Esophagus muscularis mucosa (tissue), 4 donors: ENCODE measurements around the gene PDGFD. TPM values are rescaled to one million over a fixed set of nuclear protein-coding genes. Genes with fewer than 3 reads are reported as not detected.

ENCODE experiments used
- DNase-seq: peaks from one replicate; pipeline ENCODE4 v3.0.0-alpha.2; 2017; ENCODE audit errors: extremely low spot score
- H3K27ac ChIP-seq, 4 donors: fragments of 200-600 bp; sonication (generic); replicated peaks in 1 of 4; 1 replicate in 3 of 4; 2 replicates in 1 of 4; pipeline ENCODE4 v1.5.1; 2016 to 2019; ENCODE audit warnings: mild to moderate bottlenecking in 1 of 4
- H3K27me3 ChIP-seq, 4 donors: fragments of 200-600 bp; sonication (generic); one replicate each; pipeline versions ENCODE4 v1.5.1 to v1.6.0; 2016 to 2019
- H3K36me3 ChIP-seq, 4 donors: fragments of 200-600 bp; sonication (generic); one replicate each; pipeline ENCODE4 v1.5.1; 2016 to 2019
- H3K4me1 ChIP-seq, 4 donors: fragments of 200-600 bp; sonication (generic); one replicate each; pipeline ENCODE4 v1.5.1; 2016 to 2019
- H3K4me3 ChIP-seq, 4 donors: fragments of 200-600 bp; sonication (generic); 1 replicate in 2 of 4; 2 replicates in 2 of 4; pipeline ENCODE4 v1.5.1; 2016 to 2019; ENCODE audit warnings: mild to moderate bottlenecking in 4 of 4, moderate library complexity in 1 of 4
- H3K9me3 ChIP-seq, 4 donors: fragments of 200-600 bp; sonication (generic); 1 replicate in 3 of 4; 2 replicates in 1 of 4; pipeline ENCODE4 v1.5.1; 2016 to 2019
- CTCF ChIP-seq, 3 experiments: fragments of 200-600 bp in 2 of 3; fragments of 450-650 bp in 1 of 3; sonication (generic) in 2 of 3; IDR thresholded peaks; one replicate each; pipeline ENCODE4 v1.5.1; 2017 to 2019; ENCODE audit warnings: antibody characterized with exemption in 3 of 3, mild to moderate bottlenecking in 2 of 3, moderate library complexity in 1 of 3
- EP300 ChIP-seq: sonication (generic); formaldehyde crosslinking; IDR thresholded peaks from one replicate; pipeline ENCODE4 v1.6.1; 2017; ENCODE audit warnings: antibody characterized with exemption
- POLR2A ChIP-seq: fragments of 450-650 bp; IDR thresholded peaks from one replicate; pipeline ENCODE4 v1.6.1; 2017; ENCODE audit warnings: antibody characterized with exemption, moderate library complexity, mild to moderate bottlenecking, low read depth
- POLR2AphosphoS5 ChIP-seq, 2 donors: sonication (generic); formaldehyde crosslinking; IDR thresholded peaks; one replicate each; pipeline ENCODE4 v1.6.1; 2017; ENCODE audit warnings: antibody characterized with exemption in 2 of 2
- WGBS: methylation state at CpG from one replicate; pipeline ENCODE4 v1.1.5; 2018; 5-methylcytosine and 5-hydroxymethylcytosine counted together
- intact Hi-C: fragments of 100-400 bp; cut with DNase I; formaldehyde crosslinking; loops from one replicate; pipeline ENCODE4 v1.15.1; 2023
- total RNA-seq, 4 donors: library from RNA; depleted of rRNA; stranded (reverse); fragments of >200 nt; gene quantifications; one replicate each; pipeline versions ENCODE4 v1.1.0 to v1.2.1, GENCODE V29; 2016

Gene PDGFD
- total RNA-seq, 4 donors from 2014 or later, result 4.2 to 8.6 (median 6.5) TPM

- WGBS, result 68% methylated on average over 4 of the region's 4 CpGs
- H3K36me3 ChIP-seq, result no peaks in the 10 kb centered on the region
- no peak overlapping the region for H3K27ac ChIP-seq
Measured at GRCh38 chr11:104091281-104092096, 72.5 kb downstream of the PDGFD start.

GRCh38 chr11:104090767-104091166 lies 73.2 kb downstream of the PDGFD start:
- intact Hi-C loops, result no loop called here
- no peaks in the 10 kb centered on the region for H3K9me3 ChIP-seq
- 53% methylated on average over 3 of the region's 3 CpGs for WGBS
- H3K27ac ChIP-seq, result no peak overlapping the region
- H3K27me3 ChIP-seq, result no peaks in the 10 kb centered on the region
- H3K4me1 ChIP-seq, result peaks cover 6 to 15% (median 12%) of the 10 kb centered on the region in 4 donors
- no peak overlapping the region for H3K4me3 ChIP-seq
- TF ChIP-seq CTCF (IDR thresholded peaks at IDR 0.05) (no peak), EP300 (no peak), POLR2AphosphoS5 (IDR thresholded peaks at IDR 0.05) (no peak), POLR2A (no peak)
- DNase-seq, result no peak
- no peaks in the 10 kb centered on the region for H3K36me3 ChIP-seq

More at GRCh38 chr11:104091281-104092096, 72.5 kb downstream of the PDGFD start:
- DNase-seq, result no peak
- no peak overlapping the region for H3K4me3 ChIP-seq
- H3K27me3 ChIP-seq, result no peaks in the 10 kb centered on the region
- TF ChIP-seq CTCF (IDR thresholded peaks at IDR 0.05) (no peak), POLR2A (no peak), EP300 (no peak), POLR2AphosphoS5 (IDR thresholded peaks at IDR 0.05) (no peak)
- H3K4me1 ChIP-seq, result peaks cover 6 to 15% (median 12%) of the 10 kb centered on the region in 4 donors
- no peaks in the 10 kb centered on the region for H3K9me3 ChIP-seq
- intact Hi-C loops, result no loop called here

- Histone ChIP-seq H3K36me3 (no peaks in the 10 kb centered on the region), H3K27me3 (no peaks in the 10 kb centered on the region), H3K27ac (no peak overlapping the region), H3K4me3 (no peak overlapping the region), H3K4me1 (peaks cover 6 to 15% (median 12%) of the 10 kb centered on the region in 4 donors), H3K9me3 (no peaks in the 10 kb centered on the region)
- TF ChIP-seq EP300 (no peak), POLR2A (no peak)
- intact Hi-C loops, result no loop called here
- DNase-seq, result no peak
- 88% methylated on average over 2 of the region's 2 CpGs for WGBS
Measured at GRCh38 chr11:104089481-104089880, 74.5 kb downstream of the PDGFD start.

GRCh38 chr11:104086621-104087020 lies 77.3 kb downstream of the PDGFD start:
- peaks cover 6 to 10% (median 9%) of the 10 kb centered on the region in 4 donors for H3K4me1 ChIP-seq
- H3K27ac ChIP-seq, result no peak overlapping the region
- H3K36me3 ChIP-seq, result no peaks in the 10 kb centered on the region
- no peak overlapping the region for H3K4me3 ChIP-seq
- intact Hi-C loops, result no loop called here
- H3K9me3 ChIP-seq, result no peaks in the 10 kb centered on the region
- no peaks in the 10 kb centered on the region for H3K27me3 ChIP-seq
- TF ChIP-seq POLR2AphosphoS5 (IDR thresholded peaks at IDR 0.05) (no peak), EP300 (no peak), POLR2A (no peak), CTCF (IDR thresholded peaks at IDR 0.05) (no peak)
- 31% methylated on average over 5 of the region's 5 CpGs for WGBS
- DNase-seq, result no peak

GRCh38 chr11:104078995-104079394 lies 85.0 kb downstream of the PDGFD start:
- Histone ChIP-seq H3K4me3 (no peak overlapping the region), H3K36me3 (no peaks in the 10 kb centered on the region), H3K27ac (no peak overlapping the region), H3K4me1 (no peaks in the 10 kb centered on the region), H3K27me3 (no peaks in the 10 kb centered on the region), H3K9me3 (no peaks in the 10 kb centered on the region)
- no peak for DNase-seq
- no peak for TF ChIP-seq POLR2A
- no peak for TF ChIP-seq POLR2AphosphoS5 (IDR thresholded peaks at IDR 0.05)
- TF ChIP-seq EP300, result no peak
- no peak for TF ChIP-seq CTCF (IDR thresholded peaks at IDR 0.05)
- intact Hi-C loops, result no loop called here
